Measurements from ENCODE around the gene PRKN.

DNA sequence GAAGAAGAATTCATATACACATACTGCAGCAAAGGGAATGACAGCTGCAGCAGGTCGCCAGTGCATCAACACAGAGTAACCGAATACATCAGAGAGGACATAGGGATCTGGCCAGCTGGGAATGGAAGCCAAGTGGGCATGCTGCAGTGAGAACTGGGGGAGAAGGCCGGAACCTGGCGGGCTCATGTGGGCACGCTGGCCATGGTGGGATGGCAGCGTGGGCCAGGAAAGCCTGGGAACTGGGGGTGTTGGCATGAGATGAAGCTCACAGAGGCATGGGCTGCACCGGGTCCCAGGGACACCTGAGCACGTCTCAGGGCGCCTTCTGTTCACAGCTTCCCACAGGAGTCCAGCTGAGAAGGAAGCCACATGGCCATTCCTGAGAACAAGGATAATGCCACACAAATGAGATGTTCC is 1314.2 kb downstream of the PRKN start:
- TF ChIP-seq, protein P1, sequence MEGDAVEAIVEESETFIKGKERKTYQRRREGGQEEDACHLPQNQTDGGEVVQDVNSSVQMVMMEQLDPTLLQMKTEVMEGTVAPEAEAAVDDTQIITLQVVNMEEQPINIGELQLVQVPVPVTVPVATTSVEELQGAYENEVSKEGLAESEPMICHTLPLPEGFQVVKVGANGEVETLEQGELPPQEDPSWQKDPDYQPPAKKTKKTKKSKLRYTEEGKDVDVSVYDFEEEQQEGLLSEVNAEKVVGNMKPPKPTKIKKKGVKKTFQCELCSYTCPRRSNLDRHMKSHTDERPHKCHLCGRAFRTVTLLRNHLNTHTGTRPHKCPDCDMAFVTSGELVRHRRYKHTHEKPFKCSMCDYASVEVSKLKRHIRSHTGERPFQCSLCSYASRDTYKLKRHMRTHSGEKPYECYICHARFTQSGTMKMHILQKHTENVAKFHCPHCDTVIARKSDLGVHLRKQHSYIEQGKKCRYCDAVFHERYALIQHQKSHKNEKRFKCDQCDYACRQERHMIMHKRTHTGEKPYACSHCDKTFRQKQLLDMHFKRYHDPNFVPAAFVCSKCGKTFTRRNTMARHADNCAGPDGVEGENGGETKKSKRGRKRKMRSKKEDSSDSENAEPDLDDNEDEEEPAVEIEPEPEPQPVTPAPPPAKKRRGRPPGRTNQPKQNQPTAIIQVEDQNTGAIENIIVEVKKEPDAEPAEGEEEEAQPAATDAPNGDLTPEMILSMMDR (IDR thresholded peaks at IDR 0.05; ENCODE audit: borderline replicate concordance, extremely low read depth, low read length, poor library complexity, severe bottlenecking) = no peak
- no peak for TF ChIP-seq EZH2 (IDR thresholded peaks at IDR 0.05; ENCODE audit: borderline replicate concordance, low read depth, low read length, severe bottlenecking)

All from DND-41 (cell line).